K562 (cell line): ENCODE results near the gene WBP1L. TPM values are rescaled to one million over a fixed set of nuclear protein-coding genes. Genes with fewer than 3 reads are reported as not detected.
A peak's percentile ranks its signal among the peaks of the same experiment; 100 is the strongest.

Source experiments
- BMI1 ChIP-seq: fragments of 150-350 bp; IDR thresholded peaks from 2 replicates; pipeline ENCODE4 v1.6.1; 2014; ENCODE audit warnings: low read length
- CLOCK ChIP-seq: fragments of 250-450 bp; sonication (Bioruptor Pico); IDR thresholded peaks from 2 replicates; pipeline ENCODE4 v1.4.0; 2020; ENCODE audit warnings: mild to moderate bottlenecking, moderate library complexity, borderline replicate concordance
- EGR1 ChIP-seq: fragments of 450-650 bp; conservative IDR thresholded peaks from 2 replicates; pipeline ENCODE4 v1.6.1; 2017; ENCODE audit warnings: mild to moderate bottlenecking
- ELF4 ChIP-seq: fragments of 450-650 bp; formaldehyde crosslinking; IDR thresholded peaks from 2 replicates; pipeline ENCODE4 v1.4.0; 2022; ENCODE audit warnings: missing genetic modification characterization
- ETV5 ChIP-seq: sonication (generic); formaldehyde crosslinking; IDR thresholded peaks from 2 replicates; pipeline ENCODE4 v1.4.0; 2020; ENCODE audit warnings: low read depth, mild to moderate bottlenecking, missing genetic modification reagents
- MCM5 ChIP-seq: fragments of 450-650 bp; IDR thresholded peaks from 2 replicates; pipeline ENCODE4 v1.6.1; 2016; ENCODE audit warnings: low read depth
- MEIS2 ChIP-seq: fragments of 450-650 bp; IDR thresholded peaks from 2 replicates; pipeline ENCODE4 v1.6.1; 2014; ENCODE audit warnings: mild to moderate bottlenecking; ENCODE audit not compliant: partially characterized antibody
- MXI1 ChIP-seq: IDR thresholded peaks from 2 replicates; pipeline ENCODE4 v1.6.1; 2011; ENCODE audit warnings: low read depth, mild to moderate bottlenecking, improper control_type of control experiment, low read length
- NFE2 ChIP-seq: IDR thresholded peaks from 2 replicates; pipeline ENCODE4 v1.6.1; 2014; ENCODE audit warnings: antibody characterized with exemption, low read depth
- NFIC ChIP-seq: fragments of 450-650 bp; IDR thresholded peaks from 2 replicates; pipeline ENCODE4 v1.6.1; 2017; ENCODE audit warnings: mild to moderate bottlenecking, inconsistent platforms
- PYGO2 ChIP-seq: fragments of 450-650 bp; IDR thresholded peaks from 2 replicates; pipeline ENCODE4 v1.6.1; 2016; ENCODE audit warnings: mild to moderate bottlenecking, missing genetic modification characterization, moderate library complexity, missing compliant biosample characterization
- RBFOX2 ChIP-seq: fragments of 200-400 bp; formaldehyde crosslinking; IDR thresholded peaks from 2 replicates; pipeline ENCODE4 v1.6.1; 2017; ENCODE audit warnings: low read depth, mild to moderate bottlenecking, low read length, moderate library complexity
- RFX1 ChIP-seq: fragments of 450-650 bp; IDR thresholded peaks from 2 replicates; pipeline ENCODE4 v1.6.1; 2016; ENCODE audit warnings: mild to moderate bottlenecking, moderate library complexity
- USF2 ChIP-seq: sonication (generic); formaldehyde crosslinking; IDR thresholded peaks from 2 replicates; pipeline ENCODE4 v1.5.0; 2020; ENCODE audit warnings: missing genetic modification reagents
- ZNF280B ChIP-seq: fragments of 250-450 bp; sonication (Bioruptor Pico); IDR thresholded peaks from 2 replicates; pipeline ENCODE4 v1.5.1; 2021; ENCODE audit warnings: mild to moderate bottlenecking
- polyA plus RNA-seq, 8 experiments: library from polyadenylated mRNA; depleted of rRNA in 4 of 8; stranded (reverse) in 5 of 8; unstranded in 3 of 8; fragments of >200 nt; fragmentation: Nextera tagmentation in 2 of 8; fragmentation: Illumina TruSeq in 1 of 8; extraction: Ambion mirVana in 2 of 8; extraction: Trizol in 1 of 8; gene quantifications; 2 replicates each; pipeline versions ENCODE4 v1.2.1 to v1.2.3, GENCODE V29; 2011 to 2014; ENCODE audit warnings: inconsistent platforms in 1 of 8, missing spikeins in 1 of 8
- total RNA-seq, 7 experiments: library from RNA; depleted of rRNA in 6 of 7; stranded (reverse); fragments of >200 nt in 6 of 7; fragmentation: Illumina TruSeq in 2 of 7; extraction: Trizol in 2 of 7; gene quantifications; 2 replicates each; pipeline versions ENCODE4 v1.2.1 to v1.2.3, GENCODE V29; 2011 to 2021; ENCODE audit warnings: low replicate concordance in 1 of 7

WBP1L gene
- total and polyA plus RNA-seq, 9 of the 15 experiments (the other 6 are each of a cell fraction or from before 2014, with no cell fraction given), result 3.2 to 14.4 (median 11.3) TPM

GRCh38 chr10:102713814-102714620 lies 29.7 kb upstream of the WBP1L start, which contains the start of gene ARL3 (continued):
- TF ChIP-seq CLOCK (no peak), USF2 (CRISPR knock-in tag) (peak; percentile 88), MEIS2 (peak; percentile 66), RFX1 (peak; percentile 95), ZNF280B (CRISPR knock-in tag) (no peak), RBFOX2 (peak; percentile 55), BMI1 (peak; percentile 58), ELF4 (CRISPR knock-in tag) (peak; percentile 18; the same call in 1 of the 2 replicates), MXI1 (peak; percentile 76; the same call in 1 of the 2 replicates), NFE2 (no peak), MCM5 (no peak), ETV5 (CRISPR knock-in tag) (no peak; the same call in 1 of the 2 replicates), NFIC (peak; percentile 89), PYGO2 (tag) (no peak), EGR1 (peak; percentile 99)
